SW480 (cell line): ENCODE results near the gene CCDC93.

ENCODE experiments used
- DNase-seq: peaks from one replicate; pipeline ENCODE4 v3.0.0-alpha.2; 2016; ENCODE audit warnings: low spot score

Gene CCDC93

GRCh38 chr2:117885308-117885707 lies 128.6 kb downstream of the CCDC93 start:
- no peak for DNase-seq

- no peak for DNase-seq
Observed at GRCh38 chr2:117879003-117879402, 134.9 kb downstream of the CCDC93 start.

- DNase-seq: no peak
Observed at GRCh38 chr2:117875786-117876185, 138.1 kb downstream of the CCDC93 start.
